Measurements from ENCODE around the gene NSG1.

DNA sequence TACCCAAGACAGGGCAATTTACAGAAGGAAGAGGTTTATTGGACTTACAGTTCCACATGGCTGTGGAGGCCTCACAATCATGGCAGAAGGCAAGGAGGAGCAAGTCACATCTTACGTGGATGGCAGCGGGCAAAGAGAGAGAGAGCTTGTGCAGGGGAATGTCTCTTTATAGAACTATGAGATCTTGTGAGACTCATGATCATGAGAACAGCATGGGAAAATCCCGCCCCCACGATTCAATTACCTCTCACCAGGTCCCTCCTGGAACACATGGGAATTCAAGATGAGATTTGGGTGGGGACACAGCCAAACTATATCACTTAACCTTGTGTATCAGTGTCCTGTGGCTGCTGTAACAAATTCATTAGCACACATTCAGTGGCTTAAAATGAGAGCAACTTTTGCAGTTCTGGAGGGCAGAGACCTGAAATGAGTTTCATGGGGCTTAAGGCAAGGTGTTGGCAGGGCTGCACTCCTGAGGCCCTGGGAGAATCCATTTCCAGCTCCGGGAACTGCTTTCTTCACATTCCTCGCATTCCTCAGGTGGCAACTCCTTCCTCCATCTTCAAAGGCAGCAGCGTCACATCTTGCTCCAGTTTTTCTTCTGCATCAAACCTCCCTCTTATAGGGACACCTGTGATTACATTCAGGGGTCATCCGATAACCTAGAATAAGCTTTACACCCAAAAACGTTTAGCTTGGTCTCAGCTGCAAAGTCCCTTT is 22.3 kb upstream of the NSG1 start:
- no peak for TF ChIP-seq EZH2 (IDR thresholded peaks at IDR 0.05; ENCODE audit: borderline replicate concordance, low read depth, low read length, severe bottlenecking)
- TF ChIP-seq POLR2A (IDR thresholded peaks at IDR 0.05; ENCODE audit: low read depth, low read length): no peak
- TF ChIP-seq, protein P1, sequence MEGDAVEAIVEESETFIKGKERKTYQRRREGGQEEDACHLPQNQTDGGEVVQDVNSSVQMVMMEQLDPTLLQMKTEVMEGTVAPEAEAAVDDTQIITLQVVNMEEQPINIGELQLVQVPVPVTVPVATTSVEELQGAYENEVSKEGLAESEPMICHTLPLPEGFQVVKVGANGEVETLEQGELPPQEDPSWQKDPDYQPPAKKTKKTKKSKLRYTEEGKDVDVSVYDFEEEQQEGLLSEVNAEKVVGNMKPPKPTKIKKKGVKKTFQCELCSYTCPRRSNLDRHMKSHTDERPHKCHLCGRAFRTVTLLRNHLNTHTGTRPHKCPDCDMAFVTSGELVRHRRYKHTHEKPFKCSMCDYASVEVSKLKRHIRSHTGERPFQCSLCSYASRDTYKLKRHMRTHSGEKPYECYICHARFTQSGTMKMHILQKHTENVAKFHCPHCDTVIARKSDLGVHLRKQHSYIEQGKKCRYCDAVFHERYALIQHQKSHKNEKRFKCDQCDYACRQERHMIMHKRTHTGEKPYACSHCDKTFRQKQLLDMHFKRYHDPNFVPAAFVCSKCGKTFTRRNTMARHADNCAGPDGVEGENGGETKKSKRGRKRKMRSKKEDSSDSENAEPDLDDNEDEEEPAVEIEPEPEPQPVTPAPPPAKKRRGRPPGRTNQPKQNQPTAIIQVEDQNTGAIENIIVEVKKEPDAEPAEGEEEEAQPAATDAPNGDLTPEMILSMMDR (IDR thresholded peaks at IDR 0.05; ENCODE audit: extremely low read depth in 1 of 2, insufficient read depth in 1 of 2, low read depth in 1 of 2, low read length in 2 of 2): no peak
- no peak for TF ChIP-seq POLR2AphosphoS5 (IDR thresholded peaks at IDR 0.05; ENCODE audit: insufficient read depth, low read depth, low read length)
- TF ChIP-seq, protein P2, sequence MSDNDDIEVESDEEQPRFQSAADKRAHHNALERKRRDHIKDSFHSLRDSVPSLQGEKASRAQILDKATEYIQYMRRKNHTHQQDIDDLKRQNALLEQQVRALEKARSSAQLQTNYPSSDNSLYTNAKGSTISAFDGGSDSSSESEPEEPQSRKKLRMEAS (IDR thresholded peaks at IDR 0.05; ENCODE audit: insufficient read depth, insufficient read length): no peak
- no peak for TF ChIP-seq JUN (IDR thresholded peaks at IDR 0.05; ENCODE audit: borderline replicate concordance, insufficient read depth, insufficient read length, low read depth)
- TF ChIP-seq GATA2 (IDR thresholded peaks at IDR 0.05; ENCODE audit: insufficient read depth, insufficient read length, low read depth, low read length): no peak
- no peak for TF ChIP-seq FOS (IDR thresholded peaks at IDR 0.05; ENCODE audit: borderline replicate concordance, insufficient read depth, low read length)
- TF ChIP-seq MYC (IDR thresholded peaks at IDR 0.05; ENCODE audit: low read depth, low read length): no peak

Data from endothelial cell of umbilical vein (primary cell).